Colonic mucosa (tissue), 4 donors: Measurements from ENCODE around the gene RACGAP1. TPM values are rescaled to one million over a fixed set of nuclear protein-coding genes. Genes with fewer than 3 reads are reported as not detected.
"Not testable (repeated sequence)": the region's sequence is repeated elsewhere in the genome, so short reads cannot be mapped to it uniquely, and the experiment has no call there.

Source experiments
- DNase-seq: peaks from one replicate; pipeline ENCODE4 v3.0.0-alpha.2; 2020
- H3K27ac ChIP-seq: fragments of 200-600 bp; one replicate; pipeline ENCODE4 v1.8.0; 2021
- H3K27me3 ChIP-seq: fragments of 200-600 bp; one replicate; pipeline ENCODE4 v1.8.0; 2021
- H3K36me3 ChIP-seq: fragments of 200-600 bp; one replicate; pipeline ENCODE4 v1.8.0; 2021
- H3K4me1 ChIP-seq: fragments of 200-600 bp; one replicate; pipeline ENCODE4 v1.8.0; 2021; ENCODE audit warnings: mild to moderate bottlenecking
- H3K4me3 ChIP-seq: fragments of 200-600 bp; one replicate; pipeline ENCODE4 v1.8.0; 2021
- H3K9ac ChIP-seq, 2 donors: one replicate each; pipeline ENCODE4 v1.7.0; 2013; ENCODE audit warnings: control low read depth in 2 of 2, low read depth in 2 of 2, low read length in 2 of 2
- H3K9me3 ChIP-seq: fragments of 200-600 bp; one replicate; pipeline ENCODE4 v1.8.0; 2021
- CTCF ChIP-seq: fragments of 200-600 bp; IDR thresholded peaks from one replicate; pipeline ENCODE4 v1.8.0; 2022; ENCODE audit warnings: antibody characterized with exemption, mild to moderate bottlenecking
- intact Hi-C: fragments of 100-400 bp; cut with DNase I; formaldehyde crosslinking; loops from one replicate; pipeline ENCODE4 v1.14.1; 2022
- total RNA-seq, 2 donors: library from RNA; stranded (reverse); fragmentation: NEBNext Ultra II Directional in 1 of 2; extraction: Animal tissue kit (Norgen Biotek cat#: 25700) in 1 of 2; gene quantifications; one replicate each; pipeline ENCODE4 v1.2.1, GENCODE V29; 2021
- donor health status: healthy.
- donor health status: DM: no; HTN: no; CAD: no.
- donor health status: DM: no; HTN: no; CAD: no.

RACGAP1 gene
- total RNA-seq, 2 donors from 2014 or later = 36.2 to 83.8 TPM

DNA sequence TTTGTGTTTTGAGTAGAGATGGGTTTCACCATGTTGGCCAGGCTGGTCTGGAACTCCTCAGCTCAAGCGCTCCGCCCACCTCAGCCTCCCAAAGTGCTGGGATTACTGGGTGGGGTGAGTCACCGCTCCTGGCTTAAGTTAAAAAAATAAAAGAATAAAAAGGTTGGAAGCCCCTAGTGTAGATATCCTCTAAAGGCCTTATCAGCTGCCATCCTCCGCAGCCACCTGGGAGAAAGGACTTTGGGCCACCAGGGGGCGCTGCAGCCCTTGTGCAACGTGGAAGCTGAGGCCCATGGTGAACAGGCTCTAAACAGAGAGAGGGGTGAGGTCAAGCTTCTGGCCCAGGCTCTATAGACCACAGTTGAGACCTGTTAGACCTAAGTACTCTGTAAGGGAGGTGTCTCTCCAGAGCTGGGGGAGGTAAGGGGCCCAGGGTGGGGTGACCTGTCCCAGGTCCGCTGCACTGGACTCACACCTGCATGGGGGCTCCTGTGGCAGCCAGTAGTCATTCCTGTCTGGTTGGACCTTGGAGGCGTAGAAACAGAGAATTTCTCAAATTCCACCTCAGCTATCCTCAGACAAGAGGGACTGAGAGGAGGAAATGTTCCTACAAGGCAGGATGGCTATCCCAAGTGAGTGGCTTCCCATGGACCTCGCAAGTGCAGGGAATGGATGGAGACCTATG, 14.0 kb upstream of the RACGAP1 start:
- intact Hi-C loops = loop anchor here (5.0 kb wide), 1 partner anchor 33 kb away; no protein-coding TSS in a partner anchor
- H3K9ac ChIP-seq = no peak overlapping the region
- no peaks in the 10 kb centered on the region for H3K36me3 ChIP-seq
- TF ChIP-seq CTCF = peak; percentile 93
- H3K9me3 ChIP-seq = no peaks in the 10 kb centered on the region
- H3K4me3 ChIP-seq = no peak overlapping the region
- no peaks in the 10 kb centered on the region for H3K27me3 ChIP-seq
- DNase-seq = peak; percentile 88
- no peaks in the 10 kb centered on the region for H3K4me1 ChIP-seq
- no peak overlapping the region for H3K27ac ChIP-seq

GRCh38 chr12:50038336-50038735, 13.0 kb upstream of the RACGAP1 start:
- no peak overlapping the region for H3K9ac ChIP-seq
- H3K27me3 ChIP-seq = no peaks in the 10 kb centered on the region
- intact Hi-C loops = loop anchor here (5.0 kb wide), 1 partner anchor 34 kb away; no protein-coding TSS in a partner anchor
- DNase-seq = no peak
- H3K27ac ChIP-seq = no peak overlapping the region
- H3K36me3 ChIP-seq = no peaks in the 10 kb centered on the region
- TF ChIP-seq CTCF = no peak
- no peaks in the 10 kb centered on the region for H3K4me1 ChIP-seq
- no peak overlapping the region for H3K4me3 ChIP-seq
- no peaks in the 10 kb centered on the region for H3K9me3 ChIP-seq

DNA sequence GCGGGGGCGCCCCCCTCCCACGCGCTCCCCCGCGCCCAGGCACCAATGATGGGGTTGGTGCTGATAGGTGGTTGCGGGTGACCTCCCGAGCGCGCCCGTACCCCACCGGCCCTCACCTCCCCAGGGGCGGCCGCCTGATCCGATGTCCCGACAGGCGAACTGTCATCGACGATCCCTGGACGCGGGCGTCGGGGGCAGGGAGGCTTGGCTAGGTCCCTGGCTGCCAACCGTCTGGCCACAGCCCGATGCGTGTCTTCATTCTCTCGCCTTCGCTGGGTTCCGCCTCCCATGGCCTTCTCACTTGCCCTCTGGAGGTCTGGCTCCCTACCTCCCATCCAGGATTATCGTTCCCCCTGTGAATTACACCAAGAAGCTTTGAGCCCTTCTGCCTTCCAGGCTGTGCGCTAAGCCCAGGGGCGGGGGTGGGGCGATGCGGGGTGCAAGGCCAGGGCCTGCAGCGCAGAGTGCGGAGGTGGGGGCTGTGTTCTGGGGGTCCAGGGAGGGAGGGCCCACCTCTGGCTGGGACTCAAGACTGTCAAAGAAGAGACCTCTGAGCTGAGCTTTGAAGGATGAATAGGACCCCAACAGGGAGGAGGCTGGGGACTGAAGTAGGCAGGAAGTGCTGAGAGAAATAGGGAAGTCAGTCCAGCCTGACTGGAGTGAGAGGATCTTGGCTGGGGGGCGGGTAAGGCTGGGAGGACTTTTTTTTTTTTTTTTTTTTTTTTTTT, 7.7 kb upstream of the RACGAP1 start:
- Histone ChIP-seq H3K4me3 (peak overlapping the region; percentile 24), H3K27me3 (no peaks in the 10 kb centered on the region), H3K9me3 (no peaks in the 10 kb centered on the region), H3K27ac (no peak overlapping the region), H3K9ac (peak overlapping the region in 1 of 2 donors; percentile 34), H3K36me3 (no peaks in the 10 kb centered on the region), H3K4me1 (no peaks in the 10 kb centered on the region)
- no peak for TF ChIP-seq CTCF
- intact Hi-C loops = no loop called here
- DNase-seq = no peak

DNA sequence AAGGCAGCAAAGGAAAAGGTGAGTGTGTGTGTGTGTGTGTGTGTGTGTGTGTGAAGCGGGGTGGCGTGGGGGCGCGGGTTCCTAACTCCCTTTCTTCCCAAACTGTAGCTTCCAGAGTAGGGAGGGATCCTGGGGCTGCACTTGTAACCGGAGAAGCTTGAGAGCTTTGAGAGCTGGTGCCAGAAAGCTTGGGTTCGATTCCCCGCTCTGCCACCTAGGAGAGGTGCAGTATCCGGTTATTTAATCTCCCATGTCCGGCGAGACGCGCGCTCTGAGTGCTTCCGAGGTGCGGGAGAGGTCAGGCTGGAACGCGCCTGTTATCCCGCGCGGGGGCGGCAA, 7.2 kb upstream of the RACGAP1 start:
- no peak for DNase-seq
- no peak for TF ChIP-seq CTCF
- Histone ChIP-seq H3K27me3 (no peaks in the 10 kb centered on the region), H3K9ac (peak overlapping the region in 1 of 2 donors; percentile 34), H3K27ac (no peak overlapping the region), H3K9me3 (no peaks in the 10 kb centered on the region), H3K4me3 (peak overlapping the region; percentile 24), H3K4me1 (no peaks in the 10 kb centered on the region), H3K36me3 (no peaks in the 10 kb centered on the region)
- intact Hi-C loops = no loop called here

DNA sequence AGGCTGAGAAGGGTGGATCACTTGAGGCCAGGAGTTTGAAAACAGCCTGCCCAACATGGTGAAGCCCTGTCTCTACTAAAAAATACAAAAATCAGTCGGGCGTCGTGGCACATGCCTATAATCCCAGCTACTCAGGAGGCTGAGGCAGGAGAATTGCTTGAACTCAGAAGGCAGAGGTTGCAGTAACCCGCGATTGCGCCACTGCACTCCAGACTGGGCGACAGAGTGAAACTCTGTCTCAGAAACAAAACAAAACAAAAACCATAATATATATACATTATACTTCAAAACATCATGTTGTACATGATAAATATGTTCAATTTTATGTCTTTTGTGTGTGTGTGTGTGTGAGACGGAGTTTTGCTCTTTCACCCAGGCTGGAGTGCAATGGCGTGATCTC, 5.2 kb upstream of the RACGAP1 start:
- H3K4me3 ChIP-seq, H3K9ac ChIP-seq, DNase-seq, H3K27me3 ChIP-seq, intact Hi-C loops, H3K9me3 ChIP-seq, H3K4me1 ChIP-seq, H3K27ac ChIP-seq, H3K36me3 ChIP-seq: not testable (repeated sequence)

- no peak for DNase-seq
- no peak overlapping the region for H3K4me3 ChIP-seq
- H3K9ac ChIP-seq = no peak overlapping the region
- no peaks in the 10 kb centered on the region for H3K9me3 ChIP-seq
- H3K4me1 ChIP-seq = peaks cover 3% of the 10 kb centered on the region
- H3K27ac ChIP-seq = no peak overlapping the region
- no peaks in the 10 kb centered on the region for H3K36me3 ChIP-seq
- no peak for TF ChIP-seq CTCF
- no peaks in the 10 kb centered on the region for H3K27me3 ChIP-seq
- intact Hi-C loops = no loop called here
These were observed 1.4 kb upstream of the RACGAP1 start for GRCh38 chr12:50026691-50027090.
